ENCODE measurements around the gene SEC11A.

DNA sequence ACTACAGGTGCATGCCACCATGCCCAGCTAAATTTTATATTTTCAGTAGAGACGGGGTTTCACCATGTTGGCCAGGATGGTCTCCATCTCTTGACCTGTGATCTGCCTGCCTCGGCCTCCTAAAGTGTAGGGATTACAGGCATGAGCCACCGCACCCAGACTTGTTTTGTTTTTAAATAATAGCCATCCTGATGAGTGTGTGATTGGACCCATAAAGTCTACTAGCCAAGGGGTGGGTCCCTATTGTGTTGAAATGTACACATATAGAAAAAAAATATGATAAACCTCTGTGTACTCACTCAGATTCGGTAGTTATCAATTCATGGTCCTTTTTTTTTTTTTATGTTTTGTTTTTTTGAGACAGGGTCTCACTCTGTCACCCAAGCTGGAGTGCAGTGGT is 49.7 kb upstream of the SEC11A start:
- TF ChIP-seq, protein P1, sequence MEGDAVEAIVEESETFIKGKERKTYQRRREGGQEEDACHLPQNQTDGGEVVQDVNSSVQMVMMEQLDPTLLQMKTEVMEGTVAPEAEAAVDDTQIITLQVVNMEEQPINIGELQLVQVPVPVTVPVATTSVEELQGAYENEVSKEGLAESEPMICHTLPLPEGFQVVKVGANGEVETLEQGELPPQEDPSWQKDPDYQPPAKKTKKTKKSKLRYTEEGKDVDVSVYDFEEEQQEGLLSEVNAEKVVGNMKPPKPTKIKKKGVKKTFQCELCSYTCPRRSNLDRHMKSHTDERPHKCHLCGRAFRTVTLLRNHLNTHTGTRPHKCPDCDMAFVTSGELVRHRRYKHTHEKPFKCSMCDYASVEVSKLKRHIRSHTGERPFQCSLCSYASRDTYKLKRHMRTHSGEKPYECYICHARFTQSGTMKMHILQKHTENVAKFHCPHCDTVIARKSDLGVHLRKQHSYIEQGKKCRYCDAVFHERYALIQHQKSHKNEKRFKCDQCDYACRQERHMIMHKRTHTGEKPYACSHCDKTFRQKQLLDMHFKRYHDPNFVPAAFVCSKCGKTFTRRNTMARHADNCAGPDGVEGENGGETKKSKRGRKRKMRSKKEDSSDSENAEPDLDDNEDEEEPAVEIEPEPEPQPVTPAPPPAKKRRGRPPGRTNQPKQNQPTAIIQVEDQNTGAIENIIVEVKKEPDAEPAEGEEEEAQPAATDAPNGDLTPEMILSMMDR (IDR thresholded peaks at IDR 0.05) = no peak
- no peak for TF ChIP-seq POLR2A (IDR thresholded peaks at IDR 0.05)
